GM21528 (cell line): ENCODE results near the gene UPK3A.
"Not testable (repeated sequence)": the region's sequence is repeated elsewhere in the genome, so short reads cannot be mapped to it uniquely, and the experiment has no call there.

ENCODE experiments used
- ATAC-seq: cut with Tn5 transposase; IDR thresholded peaks from one replicate; pipeline ENCODE4 v1.9.1; 2021; ENCODE audit warnings: mild to moderate bottlenecking, moderate library complexity; ENCODE audit not compliant: unreplicated experiment, low FRiP score

The UPK3A gene

GRCh38 chr22:45254789-45255278, 29.9 kb upstream of the UPK3A start:
- no peak for ATAC-seq

DNA sequence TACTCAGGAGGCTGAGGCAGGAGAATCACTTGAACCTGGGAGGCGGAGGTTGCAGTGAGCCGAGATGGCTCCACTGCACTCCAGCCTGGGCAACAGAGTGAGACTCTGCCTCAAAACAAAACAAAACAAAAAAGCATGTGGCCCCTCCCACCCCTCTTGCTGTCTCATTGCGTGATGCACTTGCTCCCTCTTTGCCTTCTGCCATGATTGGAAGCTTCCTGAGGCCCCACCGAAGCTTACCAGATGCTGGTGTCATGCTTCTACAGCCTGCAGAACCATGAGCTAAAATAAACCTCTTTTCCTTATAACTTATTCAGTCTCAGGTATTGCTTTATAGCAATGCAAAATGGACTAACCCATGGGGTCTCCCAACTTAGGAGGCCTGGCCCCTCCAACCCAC, 26.8 kb upstream of the UPK3A start:
- not testable (repeated sequence) for ATAC-seq

DNA sequence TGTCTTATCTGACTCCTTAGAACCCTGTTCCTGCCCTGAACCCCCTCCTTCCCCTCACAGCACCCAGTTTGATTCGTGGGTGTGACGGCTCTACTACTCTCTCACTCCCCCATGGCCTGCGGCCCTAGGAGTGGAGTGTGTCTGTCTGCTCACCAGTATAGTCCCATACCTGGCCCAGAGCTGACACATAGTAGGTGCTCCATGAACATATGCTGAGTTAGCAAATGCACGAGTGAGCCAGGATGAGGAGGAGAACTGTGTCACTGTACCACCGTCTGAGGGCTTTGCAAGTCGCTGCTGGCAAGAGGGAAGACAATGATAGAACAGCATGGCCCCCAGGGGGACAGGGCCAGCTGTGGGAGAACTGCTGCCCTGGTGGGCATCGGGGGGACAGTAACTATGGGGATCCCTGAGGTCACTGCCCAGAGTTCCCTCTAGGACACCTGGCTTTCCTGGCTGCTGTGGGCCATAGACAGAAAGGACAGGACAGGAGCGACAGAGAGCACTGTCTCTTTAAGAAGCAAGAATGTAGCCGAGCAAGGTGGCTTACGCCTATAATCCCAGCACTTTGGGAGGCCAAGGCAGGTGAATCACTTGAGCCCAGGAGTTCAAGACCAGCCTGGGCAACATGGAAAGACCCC, 24.9 kb upstream of the UPK3A start:
- ATAC-seq: no peak

DNA sequence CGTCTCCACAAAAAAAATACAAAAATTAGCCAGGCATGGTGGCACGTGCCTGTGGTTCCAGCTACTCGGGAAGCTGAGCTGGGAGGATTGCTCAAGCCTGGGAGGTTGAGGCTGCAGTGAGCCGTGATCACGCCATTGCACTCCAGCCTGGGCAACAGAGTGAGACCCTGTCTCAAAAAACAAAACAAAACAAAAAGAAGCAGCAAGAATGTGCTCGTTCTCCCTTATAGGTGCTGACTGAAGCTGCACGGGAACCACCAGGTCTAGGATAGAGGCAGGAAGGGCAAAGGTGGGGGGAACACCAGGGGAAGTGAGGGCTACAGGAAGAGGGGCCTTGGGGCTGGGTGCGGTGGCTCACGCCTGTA, 24.4 kb upstream of the UPK3A start:
- not testable (repeated sequence) for ATAC-seq

DNA sequence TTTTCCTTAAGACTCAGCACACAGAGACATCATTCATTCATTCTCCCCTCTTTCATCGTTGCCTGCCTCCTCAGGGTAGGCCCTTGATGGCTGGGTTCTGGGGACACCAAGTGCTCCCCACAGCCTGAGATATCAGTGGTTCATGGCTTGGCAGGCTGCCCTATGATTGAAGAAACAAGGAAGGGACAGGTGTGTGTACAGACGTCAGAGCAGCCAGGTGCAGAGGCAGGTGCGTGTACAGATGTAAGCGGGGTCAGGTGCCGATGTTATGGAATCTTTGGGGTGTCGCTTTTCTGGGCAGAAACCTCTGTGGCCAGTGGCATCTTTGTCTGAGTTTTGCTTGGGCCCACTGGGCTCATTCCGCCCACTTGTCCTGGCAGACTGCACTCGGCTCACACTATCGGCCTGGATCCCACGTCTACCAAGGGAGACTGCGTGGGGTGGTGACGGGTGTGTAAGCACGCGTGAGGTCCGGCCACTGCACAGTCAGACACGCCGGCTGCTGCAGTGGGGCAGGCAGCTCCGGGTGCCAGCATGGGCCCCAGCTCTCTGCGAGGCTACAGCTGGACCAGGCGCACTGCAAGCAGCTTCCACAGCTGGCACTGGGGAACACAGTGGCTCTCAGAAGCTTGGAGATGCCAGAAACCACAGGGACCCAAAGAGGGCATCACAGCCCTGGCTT, 23.2 kb upstream of the UPK3A start:
- ATAC-seq: no peak

GRCh38 chr22:45262195-45262930, 22.4 kb upstream of the UPK3A start:
- ATAC-seq: no peak

DNA sequence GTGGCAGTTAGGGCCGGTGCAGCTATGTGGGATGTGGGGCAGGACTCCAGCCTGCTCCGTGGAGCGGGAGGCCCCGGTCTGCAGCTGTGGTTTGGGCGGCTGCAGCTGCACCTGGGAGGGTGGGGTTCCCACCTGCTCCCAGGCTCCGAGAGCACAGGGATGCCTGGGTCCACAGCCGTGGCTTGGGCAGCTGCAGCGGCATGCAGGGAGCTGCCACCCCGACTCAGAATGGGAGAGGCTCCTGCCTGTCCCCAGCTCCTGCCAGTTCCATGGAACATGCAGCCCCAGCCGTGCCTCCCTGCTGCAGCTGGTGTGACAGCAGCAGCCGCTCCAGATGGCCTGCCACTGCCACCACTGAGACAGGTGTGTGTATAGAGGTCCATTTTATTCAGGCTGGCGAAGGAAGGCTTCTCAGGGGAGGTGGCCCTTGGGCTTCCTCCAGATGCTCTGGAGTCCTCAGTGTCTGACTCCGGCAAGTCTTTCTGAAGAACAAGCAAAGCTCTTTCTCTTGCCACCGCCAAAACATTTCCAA, 21.8 kb upstream of the UPK3A start:
- ATAC-seq: peak; percentile 43

DNA sequence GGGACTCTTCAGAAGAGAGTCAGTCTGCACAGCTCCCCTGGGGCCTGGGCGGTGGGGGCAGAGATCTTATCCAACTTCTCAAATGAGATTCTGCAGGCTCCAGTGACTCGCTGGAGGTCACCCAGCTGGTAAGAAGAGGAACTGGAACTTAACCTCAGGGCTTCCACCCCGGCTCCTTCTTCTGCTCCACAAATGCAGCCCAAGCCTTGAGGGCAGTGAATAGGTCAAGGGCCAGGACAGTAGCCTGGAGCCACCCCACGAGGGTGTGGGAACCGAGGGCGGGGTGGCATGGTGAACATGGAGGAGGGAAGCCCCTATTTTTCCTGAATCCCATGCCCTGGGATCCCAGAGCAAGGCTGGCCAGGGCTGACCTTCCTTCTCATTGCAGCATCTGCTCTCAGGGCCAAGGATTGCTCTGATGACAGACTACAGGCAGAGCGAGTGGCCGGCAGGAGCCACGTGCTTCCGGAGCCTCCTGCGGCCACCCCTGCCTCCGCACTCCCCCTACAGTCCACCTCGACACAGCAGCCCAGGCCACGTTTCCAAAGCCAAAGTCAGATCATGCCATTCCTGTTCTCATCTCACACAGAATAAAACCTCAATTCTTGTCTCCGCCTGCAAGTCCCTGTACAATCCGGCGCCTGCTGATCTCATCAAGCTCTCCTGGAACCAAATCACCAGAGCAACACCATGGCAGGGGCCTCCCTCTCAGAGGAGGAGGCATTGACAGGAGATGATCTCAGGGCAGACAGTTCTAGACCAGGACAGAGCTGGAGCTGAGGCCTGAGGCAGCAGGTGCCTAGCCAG, 21.1 kb upstream of the UPK3A start:
- ATAC-seq: peak; percentile 71

- no peak for ATAC-seq
Observed at GRCh38 chr22:45265535-45265934, 19.2 kb upstream of the UPK3A start.

DNA sequence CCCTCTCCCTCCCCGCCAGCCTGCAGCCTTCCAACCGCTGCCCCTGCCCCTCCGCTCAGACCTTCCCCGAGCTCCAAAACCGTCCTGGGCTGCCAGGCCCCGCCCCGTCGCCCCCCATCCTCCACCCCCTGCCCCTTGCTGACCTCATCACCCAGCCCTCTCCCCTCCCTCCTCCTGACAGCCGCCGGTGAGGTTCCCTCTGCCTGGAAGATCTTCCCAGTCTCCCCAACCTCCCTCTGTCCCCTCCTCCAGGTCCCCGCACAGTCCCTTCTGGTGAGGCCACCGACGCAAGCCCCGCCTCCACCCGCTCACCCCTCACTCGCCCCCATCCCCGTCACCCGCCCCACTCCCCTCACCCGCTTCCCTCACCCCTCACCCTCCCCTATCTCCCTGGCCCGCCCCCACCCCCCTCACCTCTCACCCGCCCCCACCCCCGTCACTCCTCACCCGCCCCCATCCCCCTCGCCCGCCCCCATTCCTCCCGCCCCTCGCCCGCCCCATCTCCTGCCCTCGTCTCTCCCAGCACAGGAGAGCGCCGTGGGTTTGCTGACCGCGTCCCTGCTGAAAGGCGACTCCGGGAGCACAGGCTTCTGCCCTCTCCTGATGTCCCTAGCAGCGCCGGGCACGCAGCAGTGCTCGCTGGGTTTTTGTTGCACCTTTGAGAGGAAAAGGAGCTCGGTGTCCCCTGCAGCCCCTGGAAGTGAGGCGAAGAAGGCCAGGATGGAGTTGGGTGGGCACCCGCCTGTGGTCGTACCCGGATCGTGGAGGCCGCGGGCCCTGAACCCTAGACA, 16.4 kb upstream of the UPK3A start:
- ATAC-seq: peak; percentile 23

DNA sequence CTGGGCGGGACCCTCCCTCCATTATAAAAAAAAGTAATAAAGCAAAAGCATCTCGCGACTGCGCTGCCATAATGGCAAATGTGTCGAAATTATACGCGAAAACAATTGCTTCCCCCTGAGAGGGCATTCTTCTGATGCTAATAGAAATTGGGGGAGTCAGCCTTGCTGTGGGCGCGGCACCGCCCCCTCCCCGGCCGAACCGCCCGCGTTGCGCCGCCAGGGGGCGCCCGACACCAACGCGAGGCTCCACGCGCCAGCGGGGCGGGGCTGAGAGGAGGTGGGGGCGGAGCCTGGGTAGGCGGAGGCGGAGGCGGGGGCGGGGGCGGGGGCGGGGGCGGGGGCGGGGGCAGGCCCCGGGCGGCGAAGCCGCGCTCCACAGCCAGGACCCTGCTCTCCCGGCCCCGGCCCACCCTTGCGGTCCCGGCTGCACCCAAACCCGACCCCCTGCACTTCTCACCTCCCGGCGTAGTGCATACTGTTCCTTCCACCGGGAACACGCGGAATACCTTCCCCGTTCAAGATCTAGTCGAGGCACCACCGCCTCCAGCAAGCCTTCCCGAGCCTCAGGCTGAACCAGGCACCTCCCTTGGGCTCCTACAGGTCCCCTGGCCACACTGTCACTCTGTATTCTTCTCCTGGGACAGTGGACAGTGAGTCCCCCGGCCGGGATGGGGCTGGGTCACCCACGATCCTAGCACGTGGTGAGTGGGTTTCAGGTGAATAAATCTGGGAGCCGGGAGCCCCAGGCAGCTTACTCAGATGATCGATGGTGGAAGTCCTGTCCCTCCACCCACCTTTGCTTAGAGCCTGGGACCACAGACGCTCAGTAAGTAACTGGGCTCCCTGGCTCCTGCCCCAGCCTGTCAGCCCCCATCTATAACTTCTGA, 15.5 kb upstream of the UPK3A start:
- peak; percentile 59 for ATAC-seq

- ATAC-seq: no peak
Observed at GRCh38 chr22:45270095-45271020, 14.4 kb upstream of the UPK3A start.

DNA sequence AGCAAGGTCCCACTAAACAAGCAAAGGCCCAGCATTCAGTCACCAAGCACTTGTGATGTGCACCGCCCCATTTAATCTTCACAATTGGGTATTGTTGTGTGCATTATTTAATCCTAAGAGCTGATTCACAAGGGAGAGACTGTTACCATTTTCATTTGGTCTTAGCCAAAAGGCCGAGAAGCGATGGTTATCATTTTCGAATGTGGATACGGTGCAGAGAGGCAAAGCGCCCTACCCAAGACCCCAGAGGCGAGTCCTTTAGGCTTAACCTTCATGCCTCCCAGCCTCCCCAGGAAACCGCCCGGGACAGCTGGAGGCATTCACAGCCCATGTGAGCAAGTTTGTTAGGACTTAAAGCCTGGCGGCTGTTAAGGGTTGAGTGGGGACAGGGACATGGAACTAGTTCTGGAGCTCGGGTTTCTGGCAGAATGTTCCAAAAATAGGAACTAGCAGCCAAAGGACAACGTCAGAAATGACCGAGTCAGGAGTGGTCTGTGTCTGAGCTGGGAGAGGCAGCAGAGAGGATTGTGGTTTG, 13.0 kb upstream of the UPK3A start:
- ATAC-seq: no peak

DNA sequence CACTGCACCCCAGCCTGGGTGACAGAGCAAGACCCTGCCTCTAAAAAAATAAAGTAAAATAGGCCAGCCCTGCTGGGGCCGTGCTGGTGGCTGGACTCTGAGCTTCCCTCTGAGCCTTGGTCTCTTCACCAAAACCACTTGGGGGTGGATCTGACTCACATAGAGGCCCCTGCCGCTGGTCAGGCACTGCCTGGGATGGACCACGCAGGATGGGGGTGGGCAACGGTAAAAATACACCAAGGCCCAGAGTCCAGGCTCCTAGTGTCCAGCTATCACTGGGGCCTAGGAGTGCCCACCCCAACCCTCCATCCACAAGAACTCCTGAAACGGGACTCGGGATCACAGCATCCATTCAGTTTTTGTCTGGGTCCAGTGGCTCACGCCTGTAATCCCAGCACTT, 12.3 kb upstream of the UPK3A start:
- no peak for ATAC-seq

- no peak for ATAC-seq
Observed at GRCh38 chr22:45273452-45274075, 11.2 kb upstream of the UPK3A start.

DNA sequence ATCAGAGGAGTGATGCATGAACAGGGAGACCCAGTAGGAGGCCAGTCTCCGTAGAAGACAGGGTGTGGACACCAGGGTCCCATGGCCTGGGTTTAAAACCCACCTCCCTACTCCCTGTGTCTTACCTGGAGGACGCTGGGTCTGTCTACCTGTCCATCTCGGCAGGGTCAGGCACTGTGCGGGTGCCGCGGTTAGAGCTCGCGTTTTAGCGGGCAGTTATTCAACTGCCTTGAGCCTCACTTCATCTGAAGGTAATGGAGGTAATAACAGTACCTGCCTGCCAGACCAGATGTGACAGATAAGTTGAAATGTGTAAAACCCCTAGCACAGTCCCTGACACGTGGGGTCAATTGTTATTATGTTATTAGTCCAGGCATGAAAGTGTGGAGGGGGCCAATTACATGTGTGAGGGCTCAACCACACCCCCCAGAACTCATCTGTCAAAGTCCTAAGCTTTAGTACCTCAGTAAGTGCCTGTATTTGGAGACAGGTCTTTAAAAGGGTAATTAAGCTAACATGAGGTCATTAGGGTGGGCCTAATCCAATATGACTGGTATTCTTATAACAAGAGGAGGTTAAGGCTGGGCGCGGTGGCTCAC, 8.1 kb upstream of the UPK3A start:
- ATAC-seq: no peak

DNA sequence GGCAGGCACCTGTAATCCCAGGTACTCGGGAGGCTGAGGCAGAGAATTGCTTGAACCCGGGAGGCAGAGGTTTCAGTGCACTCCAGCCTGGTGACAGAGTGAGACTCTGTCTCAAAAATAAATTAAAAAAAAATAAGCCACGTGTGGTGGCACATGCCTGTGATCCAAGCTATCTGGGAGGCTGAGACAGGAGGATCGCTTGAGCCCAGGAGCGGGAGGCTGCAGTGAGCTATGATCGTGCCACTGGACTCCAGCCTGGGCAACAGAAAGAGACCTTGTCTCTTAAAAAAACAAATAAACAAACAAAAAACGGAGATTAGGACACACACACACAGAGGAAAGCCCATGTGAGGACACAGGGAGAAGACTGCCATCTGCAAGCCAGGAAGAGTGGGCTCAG, 7.0 kb upstream of the UPK3A start:
- ATAC-seq: not testable (repeated sequence)
